Neural crest cell (in vitro differentiated cells): ENCODE data around the gene GLS. TPM values are rescaled to one million over a fixed set of nuclear protein-coding genes. Genes with fewer than 3 reads are reported as not detected.
A peak's percentile ranks its signal among the peaks of the same experiment; 100 is the strongest.

Experiments used
- DNase-seq: peaks from one replicate; pipeline ENCODE4 v3.0.0; 2021; ENCODE audit warnings: low read depth, mixed read lengths, low spot score
- H3K27ac Mint-ChIP-seq: one replicate; pipeline ENCODE4 v1.8.0; 2021; ENCODE audit warnings: mild to moderate bottlenecking, mixed read lengths; ENCODE audit not compliant: unreplicated experiment
- H3K27me3 Mint-ChIP-seq: 2 replicates; pipeline ENCODE4 v1.8.0; 2021; ENCODE audit warnings: low read depth, mild to moderate bottlenecking, mixed read lengths
- H3K36me3 Mint-ChIP-seq: 2 replicates; pipeline ENCODE4 v1.8.0; 2021; ENCODE audit warnings: low read depth, mild to moderate bottlenecking, mixed read lengths
- H3K4me1 Mint-ChIP-seq: 2 replicates; pipeline ENCODE4 v1.8.0; 2021; ENCODE audit warnings: mixed read lengths
- H3K4me3 Mint-ChIP-seq: one replicate; pipeline ENCODE4 v1.8.0; 2021; ENCODE audit warnings: mild to moderate bottlenecking, mixed read lengths
- H3K9me3 Mint-ChIP-seq: 2 replicates; pipeline ENCODE4 v1.8.0; 2021; ENCODE audit warnings: mixed read lengths
- long read RNA-seq: library from polyadenylated mRNA; unstranded; transcript quantifications from one replicate; pipeline ENCODE4 v2.0.0, GENCODE V29; 2020
- total RNA-seq: library from RNA; stranded (reverse); gene quantifications from 2 replicates; pipeline ENCODE4 v1.2.1, GENCODE V29; 2021
- TF ChIP-seq, protein P1 (sequence below): fragments of 200-600 bp; sonication (generic); conservative IDR thresholded peaks from 2 replicates; pipeline ENCODE4 v1.5.0; 2021; ENCODE audit warnings: antibody characterized with exemption, mild to moderate bottlenecking

Gene GLS
- total RNA-seq = 85.5 and 85.6 TPM in 2 replicates
- long read RNA-seq, partial matches to known transcripts = 7 of 10 reads
- long read RNA-seq, other reads (novel, unspliced or antisense) = 2 of 10 reads

DNA sequence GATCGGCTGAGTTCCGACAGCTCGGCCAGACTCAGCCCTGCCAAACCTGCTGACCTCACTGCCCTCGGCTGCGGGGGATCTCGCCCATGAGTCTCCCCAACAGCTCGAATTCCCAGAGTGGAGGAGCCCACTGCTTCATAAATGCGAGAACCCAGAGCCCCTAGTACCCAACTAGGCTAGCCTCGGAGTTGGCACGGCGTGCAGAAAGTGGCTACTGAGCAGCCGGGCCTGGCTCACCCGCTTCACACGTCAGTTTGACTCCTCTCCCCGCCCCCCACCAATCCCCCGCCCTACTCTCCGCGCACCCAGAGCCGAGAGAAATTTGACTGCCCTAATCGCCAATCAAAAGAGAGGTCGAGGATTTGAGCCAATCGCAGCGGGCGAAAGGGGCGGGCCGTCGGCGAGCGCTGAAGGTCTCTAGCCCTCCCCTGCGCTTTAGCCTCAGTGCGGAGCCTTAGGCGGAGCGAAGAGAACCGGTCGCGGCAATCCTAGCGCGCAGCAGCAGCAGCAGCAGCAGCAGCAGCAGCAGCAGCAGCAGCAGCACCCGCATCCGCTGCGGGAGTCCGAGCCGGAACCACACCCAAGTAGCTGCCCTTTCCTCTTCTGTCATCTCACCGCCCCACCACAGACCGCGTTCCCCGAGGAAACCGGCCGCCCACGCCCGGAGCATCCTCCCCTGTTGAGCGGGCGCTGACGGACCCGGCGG lies at the start of gene GLS:
Gene GLS (plus strand): TSS at position 444 of the 706 bp plus-strand sequence. CDS start 264 bp downstream, outside the sequence.
- Mint-ChIP-seq H3K4me3 (peak within 1 kb of the TSS; percentile 100), H3K27me3 (no peaks in the 10 kb centered on the region), H3K27ac (peak within 1 kb of the TSS; percentile 97), H3K36me3 (no peaks in the 10 kb centered on the region), H3K9me3 (no peaks in the 10 kb centered on the region), H3K4me1 (peaks cover 35% of the 10 kb centered on the region)
- TF ChIP-seq, protein P1, sequence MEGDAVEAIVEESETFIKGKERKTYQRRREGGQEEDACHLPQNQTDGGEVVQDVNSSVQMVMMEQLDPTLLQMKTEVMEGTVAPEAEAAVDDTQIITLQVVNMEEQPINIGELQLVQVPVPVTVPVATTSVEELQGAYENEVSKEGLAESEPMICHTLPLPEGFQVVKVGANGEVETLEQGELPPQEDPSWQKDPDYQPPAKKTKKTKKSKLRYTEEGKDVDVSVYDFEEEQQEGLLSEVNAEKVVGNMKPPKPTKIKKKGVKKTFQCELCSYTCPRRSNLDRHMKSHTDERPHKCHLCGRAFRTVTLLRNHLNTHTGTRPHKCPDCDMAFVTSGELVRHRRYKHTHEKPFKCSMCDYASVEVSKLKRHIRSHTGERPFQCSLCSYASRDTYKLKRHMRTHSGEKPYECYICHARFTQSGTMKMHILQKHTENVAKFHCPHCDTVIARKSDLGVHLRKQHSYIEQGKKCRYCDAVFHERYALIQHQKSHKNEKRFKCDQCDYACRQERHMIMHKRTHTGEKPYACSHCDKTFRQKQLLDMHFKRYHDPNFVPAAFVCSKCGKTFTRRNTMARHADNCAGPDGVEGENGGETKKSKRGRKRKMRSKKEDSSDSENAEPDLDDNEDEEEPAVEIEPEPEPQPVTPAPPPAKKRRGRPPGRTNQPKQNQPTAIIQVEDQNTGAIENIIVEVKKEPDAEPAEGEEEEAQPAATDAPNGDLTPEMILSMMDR = no peak
- DNase-seq = peak; percentile 91

DNA sequence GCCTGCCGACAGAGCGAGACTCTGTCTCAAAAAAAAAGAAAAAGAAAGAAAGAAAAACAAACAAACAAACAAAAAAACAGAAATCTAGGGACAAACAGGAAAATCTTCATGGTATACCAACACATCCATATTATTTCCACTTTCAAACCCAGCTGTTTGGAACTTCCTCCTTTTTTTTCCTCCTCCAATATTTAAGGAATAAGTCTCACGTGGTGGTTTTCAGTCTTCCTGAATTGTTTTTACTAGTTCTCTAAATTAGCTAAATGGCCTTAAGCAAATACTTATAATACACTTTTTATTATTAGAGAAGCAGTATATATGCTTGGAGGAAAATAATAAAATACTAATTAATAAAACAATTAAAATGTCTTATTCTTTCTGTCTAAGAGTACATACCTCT lies 48.7 kb upstream of the GLS start:
- H3K9me3 Mint-ChIP-seq = no peaks in the 10 kb centered on the region
- H3K27ac Mint-ChIP-seq = no peak overlapping the region
- no peak for DNase-seq
- no peaks in the 10 kb centered on the region for H3K4me1 Mint-ChIP-seq
- TF ChIP-seq, protein P1 = no peak
- peaks cover 3% of the 10 kb centered on the region for H3K27me3 Mint-ChIP-seq
- H3K4me3 Mint-ChIP-seq = no peak overlapping the region
- H3K36me3 Mint-ChIP-seq = no peaks in the 10 kb centered on the region

DNA sequence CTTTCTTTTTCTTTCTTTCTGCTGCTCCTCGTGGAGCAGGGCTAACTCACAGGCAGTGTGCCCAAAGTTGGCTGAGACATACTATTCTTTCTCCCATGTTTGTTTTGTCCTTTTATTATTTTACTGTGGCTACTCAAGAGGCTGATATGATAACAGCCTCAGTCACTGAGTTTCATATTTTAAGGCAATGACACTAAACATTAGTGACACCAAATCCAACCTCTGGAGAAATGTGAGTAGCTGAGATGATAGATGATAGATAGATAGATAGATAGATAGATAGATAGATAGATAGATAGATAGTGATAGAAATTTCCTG lies 45.8 kb upstream of the GLS start:
- Mint-ChIP-seq H3K27ac (no peak overlapping the region), H3K36me3 (no peaks in the 10 kb centered on the region), H3K4me3 (no peak overlapping the region), H3K9me3 (no peaks in the 10 kb centered on the region), H3K4me1 (peaks cover 5% of the 10 kb centered on the region), H3K27me3 (peaks cover 3% of the 10 kb centered on the region)
- TF ChIP-seq, protein P1 = no peak
- no peak for DNase-seq

DNA sequence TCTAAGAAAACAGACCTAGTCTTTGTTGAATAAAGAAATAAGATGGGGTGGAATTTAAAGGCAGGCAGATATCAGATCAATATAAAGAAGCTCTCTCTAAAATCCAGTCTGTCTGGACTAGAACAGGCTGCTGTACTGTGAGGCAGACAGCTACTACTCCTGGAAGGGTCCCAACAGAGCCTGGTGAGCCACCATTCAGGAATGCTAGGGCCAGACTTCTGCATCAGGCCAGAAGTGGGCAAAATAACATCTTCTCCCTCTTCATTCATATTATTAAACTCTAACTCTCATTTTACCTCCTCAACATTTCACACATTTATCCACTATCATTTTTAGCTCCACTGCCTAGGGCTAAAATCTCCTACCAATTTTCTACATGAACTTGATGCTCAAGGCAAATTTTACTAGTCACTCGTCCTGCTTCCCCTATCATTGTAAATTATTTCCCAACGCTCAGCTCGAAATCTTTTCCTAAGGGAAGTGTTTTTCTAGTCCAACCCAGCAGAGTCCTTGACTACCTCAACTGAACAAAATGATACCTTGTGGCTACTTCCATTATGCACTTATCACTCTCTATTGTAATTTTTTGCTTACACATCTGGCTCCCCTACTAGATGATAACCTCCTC lies 45.2 kb upstream of the GLS start:
- Mint-ChIP-seq H3K36me3 (no peaks in the 10 kb centered on the region), H3K4me3 (no peak overlapping the region), H3K27ac (no peak overlapping the region), H3K4me1 (peaks cover 5% of the 10 kb centered on the region), H3K9me3 (no peaks in the 10 kb centered on the region), H3K27me3 (peaks cover 3% of the 10 kb centered on the region)
- TF ChIP-seq, protein P1 = no peak
- no peak for DNase-seq

DNA sequence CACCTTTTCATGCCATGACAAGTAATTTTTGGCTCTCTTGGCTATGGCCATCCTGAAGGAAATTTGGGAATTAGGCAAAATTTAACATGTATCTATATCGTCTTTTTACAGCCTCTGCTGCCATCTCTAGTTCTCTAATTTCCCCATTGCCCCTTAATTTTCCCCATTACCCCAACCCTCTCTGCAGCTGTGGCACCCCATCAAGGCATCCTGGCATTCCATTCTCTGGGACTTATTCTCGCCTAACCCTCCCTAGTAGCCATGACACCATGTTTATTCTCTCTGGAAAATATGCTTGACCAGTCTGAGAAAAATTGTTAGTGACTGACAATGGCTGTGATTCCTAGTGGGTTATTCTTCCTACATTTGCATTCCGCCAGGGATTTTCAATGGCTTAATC lies 43.9 kb upstream of the GLS start:
- no peak for DNase-seq
- no peaks in the 10 kb centered on the region for H3K9me3 Mint-ChIP-seq
- peaks cover 5% of the 10 kb centered on the region for H3K4me1 Mint-ChIP-seq
- H3K36me3 Mint-ChIP-seq = no peaks in the 10 kb centered on the region
- no peak overlapping the region for H3K27ac Mint-ChIP-seq
- H3K27me3 Mint-ChIP-seq = peaks cover 3% of the 10 kb centered on the region
- no peak overlapping the region for H3K4me3 Mint-ChIP-seq
- TF ChIP-seq, protein P1 = no peak
